ENCODE results near the gene ATP8A2. TPM values are rescaled to one million over a fixed set of nuclear protein-coding genes. Genes with fewer than 3 reads are reported as not detected.

ATP8A2 gene
- total and polyA plus RNA-seq, 5 donors = 0.09 to 0.65 (median 0.22) TPM

DNA sequence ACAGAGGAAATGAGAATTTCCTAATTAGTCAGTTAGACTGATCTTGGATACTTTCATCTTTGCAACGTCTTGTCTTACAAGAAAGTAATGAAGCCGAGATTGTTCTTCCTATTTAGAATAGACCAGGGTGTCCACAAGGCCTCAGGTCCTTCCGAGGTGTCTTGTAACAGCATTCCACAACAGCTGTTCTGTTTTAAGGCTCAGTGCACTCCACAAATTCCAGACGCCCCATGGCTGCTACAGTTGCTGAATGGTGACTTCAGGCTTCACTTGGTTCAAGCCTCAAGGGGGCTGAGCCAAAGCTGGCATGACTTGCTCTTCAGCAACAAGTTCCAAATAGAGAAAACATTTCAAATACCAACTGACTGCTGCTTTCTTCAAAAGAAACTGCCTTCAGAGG, 536.6 kb downstream of the ATP8A2 start:
- no peak overlapping the region for H3K4me3 ChIP-seq (ENCODE audit: low read length)
- no peak overlapping the region for H3K27ac ChIP-seq (ENCODE audit: low read length)
- no peaks in the 10 kb centered on the region for H3K9me3 ChIP-seq (ENCODE audit: control insufficient read depth, low read length)
- H3K27me3 ChIP-seq (ENCODE audit: control insufficient read depth, insufficient read depth) = peaks cover 2% of the 10 kb centered on the region
- ATAC-seq (no peak), DNase-seq (no peak)
- intact Hi-C loops (cut with DNase I) = no loop called here
- WGBS = 74% methylated on average over 4 of the region's 4 CpGs
- no peaks in the 10 kb centered on the region for H3K4me1 ChIP-seq (ENCODE audit: control insufficient read depth, insufficient read depth, low read length)

- Histone ChIP-seq H3K4me3 (ENCODE audit: low read length) (no peak overlapping the region), H3K4me1 (ENCODE audit: control insufficient read depth, insufficient read depth, low read length) (no peaks in the 10 kb centered on the region), H3K27me3 (ENCODE audit: control insufficient read depth, insufficient read depth) (peaks cover 2% of the 10 kb centered on the region), H3K9me3 (ENCODE audit: control insufficient read depth, low read length) (no peaks in the 10 kb centered on the region), H3K27ac (ENCODE audit: low read length) (no peak overlapping the region)
- intact Hi-C loops (cut with DNase I) = no loop called here
- ATAC-seq (no peak), DNase-seq (no peak)
- 79% methylated on average over 4 of the region's 4 CpGs for WGBS
These were observed 538.5 kb downstream of the ATP8A2 start for GRCh38 chr13:25910243-25910642.

GRCh38 chr13:25910991-25911419, 539.2 kb downstream of the ATP8A2 start:
- Histone ChIP-seq H3K9me3 (ENCODE audit: control insufficient read depth, low read length) (no peaks in the 10 kb centered on the region), H3K4me1 (ENCODE audit: control insufficient read depth, insufficient read depth, low read length) (no peaks in the 10 kb centered on the region), H3K27me3 (ENCODE audit: control insufficient read depth, insufficient read depth) (peaks cover 2% of the 10 kb centered on the region), H3K4me3 (ENCODE audit: low read length) (no peak overlapping the region), H3K27ac (ENCODE audit: low read length) (no peak overlapping the region)
- DNase-seq (no peak), ATAC-seq (no peak)
- intact Hi-C loops (cut with DNase I) = no loop called here

DNA sequence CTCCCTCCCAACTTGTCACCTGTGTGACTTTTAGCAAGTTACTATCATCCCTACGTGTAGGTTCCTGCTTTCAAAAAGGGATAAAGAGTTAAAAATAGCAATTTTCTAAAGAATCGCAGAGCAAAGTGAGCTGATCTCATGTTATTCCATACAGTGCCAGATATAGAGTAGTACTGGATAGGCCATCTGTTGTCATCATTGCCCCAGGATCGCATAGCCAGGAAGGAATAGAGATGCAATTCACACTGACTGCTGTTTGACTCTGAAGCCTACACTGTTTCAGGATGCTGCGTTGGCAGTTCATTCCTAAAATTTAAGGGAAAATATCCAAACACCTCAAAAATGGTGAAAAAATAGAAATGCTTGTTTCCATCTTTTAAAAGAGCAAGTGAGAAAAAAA, 541.2 kb downstream of the ATP8A2 start:
- no peaks in the 10 kb centered on the region for H3K4me1 ChIP-seq (ENCODE audit: control insufficient read depth, insufficient read depth, low read length)
- peaks cover 2% of the 10 kb centered on the region for H3K27me3 ChIP-seq (ENCODE audit: control insufficient read depth, insufficient read depth)
- H3K27ac ChIP-seq (ENCODE audit: low read length) = no peak overlapping the region
- ATAC-seq (no peak), DNase-seq (no peak)
- intact Hi-C loops (cut with DNase I) = no loop called here
- WGBS = 60% methylated on average over 4 of the region's 4 CpGs
- H3K4me3 ChIP-seq (ENCODE audit: low read length) = no peak overlapping the region
- H3K9me3 ChIP-seq (ENCODE audit: control insufficient read depth, low read length) = no peaks in the 10 kb centered on the region

GRCh38 chr13:25915840-25916518, 544.2 kb downstream of the ATP8A2 start:
- ATAC-seq = no peak
- no peaks in the 10 kb centered on the region for H3K4me1 ChIP-seq (ENCODE audit: control insufficient read depth, insufficient read depth, low read length)
- H3K9me3 ChIP-seq (ENCODE audit: control insufficient read depth, low read length) = no peaks in the 10 kb centered on the region
- intact Hi-C loops (cut with DNase I) = no loop called here
- WGBS = 86% methylated on average over 12 of the region's 12 CpGs
- peaks cover 2% of the 10 kb centered on the region for H3K27me3 ChIP-seq (ENCODE audit: control insufficient read depth, insufficient read depth)
- H3K27ac ChIP-seq (ENCODE audit: low read length) = no peak overlapping the region
- DNase-seq = no peak
- H3K4me3 ChIP-seq (ENCODE audit: low read length) = no peak overlapping the region

DNA sequence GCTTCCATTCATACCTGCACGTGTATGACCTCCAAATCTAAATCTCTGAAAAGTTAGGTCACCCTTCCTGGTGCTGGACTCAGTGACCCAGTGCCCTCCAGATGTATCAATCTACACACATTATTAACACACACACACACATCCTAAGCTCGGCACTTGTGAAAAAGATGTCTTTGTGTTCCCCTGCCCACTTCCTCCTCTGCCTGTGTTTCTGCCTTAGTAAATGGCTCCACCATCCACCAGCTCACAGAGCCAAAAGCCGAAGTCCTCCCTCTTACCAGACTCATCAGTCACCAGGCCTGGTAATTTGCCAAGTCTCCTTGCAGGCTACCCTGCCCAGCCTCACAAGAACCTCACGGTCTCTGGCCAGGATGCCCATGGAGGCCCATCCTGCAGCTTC, 548.5 kb downstream of the ATP8A2 start:
- H3K4me3 ChIP-seq (ENCODE audit: low read length) = no peak overlapping the region
- H3K27ac ChIP-seq (ENCODE audit: low read length) = no peak overlapping the region
- WGBS = 85% methylated on average over 4 of the region's 4 CpGs
- H3K9me3 ChIP-seq (ENCODE audit: control insufficient read depth, low read length) = no peaks in the 10 kb centered on the region
- DNase-seq (no peak), ATAC-seq (no peak)
- intact Hi-C loops (cut with DNase I) = no loop called here
- no peaks in the 10 kb centered on the region for H3K27me3 ChIP-seq (ENCODE audit: control insufficient read depth, insufficient read depth)
- H3K4me1 ChIP-seq (ENCODE audit: control insufficient read depth, insufficient read depth, low read length) = no peaks in the 10 kb centered on the region

- no peak for DNase-seq
- Histone ChIP-seq H3K27ac (ENCODE audit: low read length) (no peak overlapping the region), H3K4me1 (ENCODE audit: control insufficient read depth, insufficient read depth, low read length) (no peaks in the 10 kb centered on the region), H3K27me3 (ENCODE audit: control insufficient read depth, insufficient read depth) (no peaks in the 10 kb centered on the region), H3K4me3 (ENCODE audit: low read length) (no peak overlapping the region), H3K9me3 (ENCODE audit: control insufficient read depth, low read length) (no peaks in the 10 kb centered on the region)
- intact Hi-C loops (cut with DNase I) = no loop called here
- no peak for ATAC-seq
- WGBS = 88% methylated on average over 4 of the region's 4 CpGs
These were observed 549.2 kb downstream of the ATP8A2 start for GRCh38 chr13:25920931-25921330.

GRCh38 chr13:25922376-25922775, 550.6 kb downstream of the ATP8A2 start:
- WGBS = 60% methylated on average over 9 of the region's 9 CpGs
- Histone ChIP-seq H3K27ac (ENCODE audit: low read length) (no peak overlapping the region), H3K9me3 (ENCODE audit: control insufficient read depth, low read length) (no peaks in the 10 kb centered on the region), H3K4me1 (ENCODE audit: control insufficient read depth, insufficient read depth, low read length) (no peaks in the 10 kb centered on the region), H3K27me3 (ENCODE audit: control insufficient read depth, insufficient read depth) (no peaks in the 10 kb centered on the region), H3K4me3 (ENCODE audit: low read length) (no peak overlapping the region)
- intact Hi-C loops (cut with DNase I) = no loop called here
- ATAC-seq = no peak
- no peak for DNase-seq

DNA sequence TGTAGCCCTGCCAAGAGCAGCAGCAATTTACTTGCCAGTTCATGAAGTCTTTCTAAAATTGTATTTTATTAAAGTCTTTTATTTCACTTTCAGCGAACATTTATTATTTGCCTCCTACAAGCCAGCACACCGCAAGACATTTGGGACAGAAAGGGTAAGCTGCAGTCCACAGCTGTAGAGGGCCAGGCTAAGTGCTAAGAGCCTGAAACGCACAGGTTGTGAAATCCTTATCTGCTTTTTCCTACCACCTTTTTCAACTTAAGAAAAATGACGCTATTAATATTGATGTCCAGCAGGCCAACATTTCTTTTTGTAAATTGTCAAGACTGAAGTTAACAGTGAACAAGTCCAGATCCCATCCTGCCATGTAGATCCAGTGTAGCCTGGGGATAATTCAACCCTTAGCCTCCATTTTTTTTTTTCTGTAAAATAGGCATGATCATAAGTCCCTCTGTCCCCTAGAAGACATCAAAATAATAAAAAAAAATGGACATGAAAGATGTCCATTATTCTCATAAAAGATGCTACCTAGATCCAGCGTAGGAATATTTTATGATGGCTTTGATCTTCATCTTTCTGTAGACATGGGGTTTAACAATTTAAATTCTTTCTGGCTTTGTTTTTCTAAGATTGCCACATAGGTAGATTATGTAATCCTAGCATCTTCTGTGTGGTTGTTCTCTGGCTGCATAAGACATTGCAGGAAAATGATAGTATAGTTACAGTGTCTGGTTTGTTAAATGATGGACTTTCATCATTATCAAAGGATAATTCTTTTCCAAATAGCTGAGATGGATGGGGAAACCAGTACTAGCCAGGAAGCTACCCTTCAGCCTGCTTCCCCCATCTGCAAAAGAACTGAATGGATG, 551.7 kb downstream of the ATP8A2 start:
- Histone ChIP-seq H3K27me3 (ENCODE audit: control insufficient read depth, insufficient read depth) (no peaks in the 10 kb centered on the region), H3K4me1 (ENCODE audit: control insufficient read depth, insufficient read depth, low read length) (no peaks in the 10 kb centered on the region), H3K27ac (ENCODE audit: low read length) (no peak overlapping the region), H3K4me3 (ENCODE audit: low read length) (no peak overlapping the region), H3K9me3 (ENCODE audit: control insufficient read depth, low read length) (no peaks in the 10 kb centered on the region)
- intact Hi-C loops (cut with DNase I) = no loop called here
- ATAC-seq = no peak
- 70% methylated on average over 5 of the region's 5 CpGs for WGBS
- no peak for DNase-seq

GRCh38 chr13:25927363-25927762, 555.6 kb downstream of the ATP8A2 start:
- H3K4me3 ChIP-seq (ENCODE audit: low read length) = no peak overlapping the region
- 77% methylated on average over 6 of the region's 6 CpGs for WGBS
- H3K9me3 ChIP-seq (ENCODE audit: control insufficient read depth, low read length) = no peaks in the 10 kb centered on the region
- no peaks in the 10 kb centered on the region for H3K27me3 ChIP-seq (ENCODE audit: control insufficient read depth, insufficient read depth)
- no peak overlapping the region for H3K27ac ChIP-seq (ENCODE audit: low read length)
- ATAC-seq (no peak), DNase-seq (no peak)
- H3K4me1 ChIP-seq (ENCODE audit: control insufficient read depth, insufficient read depth, low read length) = no peaks in the 10 kb centered on the region
- intact Hi-C loops (cut with DNase I) = no loop called here

DNA sequence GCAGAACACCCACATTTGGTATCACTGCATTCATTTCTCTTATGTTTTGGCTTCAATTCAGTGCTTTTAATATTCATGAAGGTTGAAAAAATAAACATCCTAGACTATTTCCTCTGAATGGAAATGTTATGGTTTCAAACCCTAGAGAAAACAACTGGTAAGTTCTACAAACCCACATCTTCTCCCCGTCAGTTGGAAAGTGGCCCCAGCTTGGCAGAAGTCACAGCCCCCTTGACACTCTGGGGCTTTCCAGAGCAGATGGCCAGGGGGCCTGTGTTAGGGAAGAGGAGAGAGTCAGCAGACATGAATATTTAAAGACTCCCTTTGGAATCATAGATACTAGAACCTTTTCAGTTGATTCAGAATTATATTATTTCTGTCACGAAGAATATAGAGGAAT, 556.2 kb downstream of the ATP8A2 start:
- Histone ChIP-seq H3K27ac (ENCODE audit: low read length) (no peak overlapping the region), H3K4me3 (ENCODE audit: low read length) (no peak overlapping the region), H3K4me1 (ENCODE audit: control insufficient read depth, insufficient read depth, low read length) (no peaks in the 10 kb centered on the region), H3K27me3 (ENCODE audit: control insufficient read depth, insufficient read depth) (no peaks in the 10 kb centered on the region), H3K9me3 (ENCODE audit: control insufficient read depth, low read length) (no peaks in the 10 kb centered on the region)
- no peak for DNase-seq
- ATAC-seq = no peak
- WGBS = 60% methylated on average over 2 of the region's 2 CpGs
- intact Hi-C loops (cut with DNase I) = no loop called here
